Naive thymus-derived CD4-positive, alpha-beta T cell (primary cell): Measurements from ENCODE around the gene OAF. TPM values are rescaled to one million over a fixed set of nuclear protein-coding genes. Genes with fewer than 3 reads are reported as not detected.
"Not testable (repeated sequence)": the region's sequence is repeated elsewhere in the genome, so short reads cannot be mapped to it uniquely, and the experiment has no call there.

ENCODE experiments used
- ATAC-seq: fragments of 150-1000 bp; cut with Tn5 transposase; 2 replicates; pipeline ENCODE4 v1.10.0; 2021; ENCODE audit warnings: mild to moderate bottlenecking, moderate library complexity
- CTCF ChIA-PET: fragments of 350-600 bp; sonication (Branson Sonifier 250); formaldehyde crosslinking; loops from one replicate; lab custom pipeline; 2021; ENCODE audit warnings: antibody characterized with exemption; lab: Charles Lee
- POLR2A ChIA-PET: fragments of 350-600 bp; sonication (Branson Sonifier 250); formaldehyde crosslinking; loops from one replicate; lab custom pipeline; 2021; ENCODE audit warnings: antibody characterized with exemption, inconsistent platforms; lab: Charles Lee
- DNase-seq, 9 donors: peaks; one replicate each; pipeline versions ENCODE4 v3.0.0 to v3.0.0-alpha.2; 2020 to 2022; ENCODE audit warnings: mixed read lengths in 1 of 9
- H3K27ac ChIP-seq: one replicate; pipeline ENCODE4 v1.7.0; 2013; ENCODE audit warnings: mild to moderate bottlenecking, low read depth, low read length, moderate library complexity
- H3K27me3 ChIP-seq, 2 donors: one replicate each; pipeline ENCODE4 v1.7.0; 2013; ENCODE audit warnings: low read length in 2 of 2, mild to moderate bottlenecking in 2 of 2, moderate library complexity in 2 of 2; ENCODE audit not compliant: control insufficient read depth in 2 of 2, insufficient read depth in 2 of 2
- H3K36me3 ChIP-seq, 3 experiments: 1 replicate in 2 of 3; 2 replicates in 1 of 3; pipeline ENCODE4 v1.7.0; 2013; ENCODE audit warnings: low read length in 3 of 3, mild to moderate bottlenecking in 3 of 3, moderate library complexity in 1 of 3; ENCODE audit not compliant: insufficient read depth in 3 of 3, control insufficient read depth in 2 of 3
- H3K4me1 ChIP-seq, 2 donors: one replicate each; pipeline ENCODE4 v1.7.0; 2013; ENCODE audit warnings: low read length in 2 of 2, mild to moderate bottlenecking in 2 of 2, moderate library complexity in 1 of 2; ENCODE audit not compliant: control insufficient read depth in 2 of 2, insufficient read depth in 2 of 2
- H3K4me3 ChIP-seq: 2 replicates; pipeline ENCODE4 v1.7.0; 2013; ENCODE audit warnings: mild to moderate bottlenecking, low read length
- H3K9me3 ChIP-seq, 3 experiments: 1 replicate in 2 of 3; 2 replicates in 1 of 3; pipeline ENCODE4 v1.7.0; 2013; ENCODE audit warnings: low read length in 3 of 3; ENCODE audit not compliant: control insufficient read depth in 2 of 3
- H3K27ac Mint-ChIP-seq, 9 donors: one replicate each; pipeline ENCODE4 v1.8.0; 2020 to 2022; ENCODE audit warnings: mixed read lengths in 9 of 9, mild to moderate bottlenecking in 8 of 9, moderate library complexity in 5 of 9, inconsistent platforms in 2 of 9
- H3K27me3 Mint-ChIP-seq, 5 donors: one replicate each; pipeline ENCODE4 v1.8.0; 2021 to 2022; ENCODE audit warnings: mixed read lengths in 5 of 5, mild to moderate bottlenecking in 1 of 5
- H3K36me3 Mint-ChIP-seq, 5 donors: one replicate each; pipeline ENCODE4 v1.8.0; 2020 to 2022; ENCODE audit warnings: mixed read lengths in 5 of 5, mild to moderate bottlenecking in 3 of 5, inconsistent platforms in 1 of 5
- H3K4me1 Mint-ChIP-seq, 7 donors: one replicate each; pipeline ENCODE4 v1.8.0; 2020 to 2022; ENCODE audit warnings: mixed read lengths in 7 of 7, mild to moderate bottlenecking in 3 of 7, inconsistent platforms in 1 of 7
- H3K4me3 Mint-ChIP-seq, 10 donors: one replicate each; pipeline ENCODE4 v1.8.0; 2020 to 2022; ENCODE audit warnings: mild to moderate bottlenecking in 10 of 10, mixed read lengths in 10 of 10, moderate library complexity in 6 of 10, inconsistent platforms in 2 of 10
- H3K9me3 Mint-ChIP-seq, 11 donors: one replicate each; pipeline ENCODE4 v1.8.0; 2020 to 2022; ENCODE audit warnings: mixed read lengths in 11 of 11, mild to moderate bottlenecking in 4 of 11, inconsistent platforms in 1 of 11, moderate library complexity in 1 of 11
- intact Hi-C, 2 donors: fragments of 100-400 bp; cut with micrococcal nuclease; formaldehyde crosslinking; loops; one replicate each; pipeline ENCODE4 v1.15.1; 2023
- polyA plus RNA-seq, 2 donors: library from polyadenylated mRNA; unstranded; fragments of 300-500 nt; fragmentation: Illumina TruSeq; gene quantifications; one replicate each; pipeline ENCODE4 v1.2.3, GENCODE V29; 2021
- total RNA-seq, 6 experiments: library from RNA in 5 of 6; stranded (reverse) in 5 of 6; gene quantifications; 1 replicate in 5 of 6; 2 replicates in 1 of 6; pipeline ENCODE4 v1.2.3 and lab custom pipeline; 2021 to 2026

The OAF gene
- total and polyA plus RNA-seq, 7 experiments from 2014 or later: 3.2 to 21.2 (median 4.6) TPM

DNA sequence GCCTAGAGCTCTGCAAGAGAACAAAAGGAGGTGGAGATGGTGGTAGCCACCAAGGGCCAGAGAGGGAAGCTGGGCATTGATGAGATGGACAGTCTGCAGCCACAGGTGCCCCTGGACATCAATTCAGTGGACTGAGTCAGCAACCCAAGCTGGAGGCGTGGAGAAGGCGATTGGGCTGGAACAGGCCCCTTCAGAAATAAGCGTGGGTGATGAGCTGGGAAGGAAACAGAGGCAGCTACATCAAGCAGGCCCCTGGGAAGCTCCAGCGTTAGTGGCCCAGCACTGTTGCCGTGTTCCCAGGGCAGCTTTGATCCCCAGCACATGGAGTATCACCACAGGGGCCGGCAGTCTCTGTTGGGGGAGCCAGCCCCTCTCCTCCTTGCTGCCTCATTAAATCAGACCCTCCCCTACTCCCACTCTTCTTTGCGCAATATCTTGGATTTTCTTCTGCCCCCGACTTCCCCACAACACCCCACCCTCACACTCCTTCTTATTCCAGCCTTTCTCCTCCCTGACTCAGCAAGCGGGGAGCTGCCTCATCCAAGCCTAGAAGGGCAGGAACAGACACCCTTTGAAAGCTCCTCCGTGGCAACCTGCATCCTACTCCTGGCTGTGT is 31.7 kb upstream of the OAF start:
- no peaks in the 10 kb centered on the region for H3K4me1 ChIP-seq
- H3K27ac ChIP-seq: no peak overlapping the region
- DNase-seq (no peak), ATAC-seq (no peak)
- Mint-ChIP-seq H3K4me1 (peaks cover 0 to 2% (median 0%) of the 10 kb centered on the region in 7 donors), H3K27me3 (peaks cover under 1 to 16% (median 12%) of the 10 kb centered on the region in 5 donors), H3K9me3 (no peaks in the 10 kb centered on the region), H3K36me3 (no peaks in the 10 kb centered on the region), H3K27ac (no peak overlapping the region), H3K4me3 (no peak overlapping the region)
- POLR2A ChIA-PET: no interaction called here
- H3K4me3 ChIP-seq: no peak overlapping the region
- no peaks in the 10 kb centered on the region for H3K9me3 ChIP-seq
- no peaks in the 10 kb centered on the region for H3K27me3 ChIP-seq
- CTCF ChIA-PET: interaction anchor here (1.3 kb wide), 1 partner anchor 10 kb away, joined by 4 read pairs; no protein-coding TSS in a partner anchor
- no peaks in the 10 kb centered on the region for H3K36me3 ChIP-seq
- intact Hi-C loops: no loop called here

DNA sequence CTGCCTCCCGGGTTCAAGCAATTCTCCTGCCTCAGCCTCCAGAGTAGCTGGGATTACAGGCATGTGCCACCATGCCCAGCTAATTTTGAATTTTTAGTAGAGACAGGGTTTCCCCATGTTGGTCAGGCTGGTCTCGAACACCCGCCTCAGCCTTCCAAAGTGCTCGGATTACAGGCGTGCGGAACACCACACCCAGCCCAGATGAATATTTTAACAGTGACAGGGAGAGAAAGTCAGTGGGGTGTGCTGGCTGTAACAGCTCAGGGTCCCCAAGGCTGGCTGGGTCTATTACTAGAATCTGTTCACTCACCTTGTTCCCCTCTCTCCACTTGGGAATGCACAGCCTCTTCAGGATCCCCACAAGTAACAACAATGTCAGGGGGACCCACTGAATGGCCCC is 30.8 kb upstream of the OAF start:
- CTCF ChIA-PET: interaction anchor here (0.7 kb wide), 1 partner anchor 610 kb away, joined by 4 read pairs; no protein-coding TSS in a partner anchor
- intact Hi-C loops, POLR2A ChIA-PET: not testable (repeated sequence)

DNA sequence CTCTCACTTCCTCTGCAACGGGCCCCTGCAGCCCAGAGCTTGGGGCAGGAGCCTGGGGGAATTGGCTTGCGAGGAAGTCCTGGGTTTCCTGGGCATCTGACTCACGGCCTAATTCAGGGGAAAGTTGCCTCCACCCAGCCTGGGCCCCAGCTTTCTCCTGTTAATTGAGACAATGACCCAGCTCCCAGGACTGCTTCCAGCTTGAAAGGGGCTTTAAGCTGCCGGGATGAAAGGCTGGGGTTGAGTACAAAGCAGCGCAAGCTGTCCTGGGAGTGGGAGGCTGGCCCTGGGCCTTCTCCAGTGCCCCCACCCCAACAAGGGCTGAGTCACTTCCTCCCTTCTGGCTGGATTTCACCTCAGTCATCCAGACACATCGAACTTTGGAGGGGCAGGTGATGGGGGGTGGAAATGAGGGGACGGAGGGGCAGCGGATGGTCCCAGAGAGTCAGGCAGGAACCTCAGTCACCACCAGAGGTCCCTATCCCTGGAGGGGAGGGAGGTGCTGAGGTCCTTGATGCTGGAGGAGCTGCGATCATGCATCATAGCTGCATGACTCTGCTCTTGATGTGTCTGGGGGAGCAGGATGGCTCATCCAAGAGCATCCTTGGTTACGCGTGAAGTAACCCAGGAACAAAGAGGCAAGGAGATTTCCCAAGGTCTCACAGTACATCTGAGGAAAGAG is 30.1 kb upstream of the OAF start:
- peaks cover 0 to 2% (median 0%) of the 10 kb centered on the region in 7 donors for H3K4me1 Mint-ChIP-seq
- DNase-seq: no peak
- no peak overlapping the region for H3K4me3 ChIP-seq

More for the DNA sequence above, 30.8 kb upstream of the OAF start:
- H3K4me1 ChIP-seq, H3K4me1 Mint-ChIP-seq, H3K4me3 Mint-ChIP-seq, H3K36me3 ChIP-seq, H3K4me3 ChIP-seq, H3K9me3 ChIP-seq, H3K27me3 ChIP-seq, H3K9me3 Mint-ChIP-seq, ATAC-seq, H3K27ac ChIP-seq, H3K27ac Mint-ChIP-seq, H3K36me3 Mint-ChIP-seq, DNase-seq: not testable (repeated sequence)
- peaks cover 0 to 12% (median 6%) of the 10 kb centered on the region in 5 donors for H3K27me3 Mint-ChIP-seq

DNA sequence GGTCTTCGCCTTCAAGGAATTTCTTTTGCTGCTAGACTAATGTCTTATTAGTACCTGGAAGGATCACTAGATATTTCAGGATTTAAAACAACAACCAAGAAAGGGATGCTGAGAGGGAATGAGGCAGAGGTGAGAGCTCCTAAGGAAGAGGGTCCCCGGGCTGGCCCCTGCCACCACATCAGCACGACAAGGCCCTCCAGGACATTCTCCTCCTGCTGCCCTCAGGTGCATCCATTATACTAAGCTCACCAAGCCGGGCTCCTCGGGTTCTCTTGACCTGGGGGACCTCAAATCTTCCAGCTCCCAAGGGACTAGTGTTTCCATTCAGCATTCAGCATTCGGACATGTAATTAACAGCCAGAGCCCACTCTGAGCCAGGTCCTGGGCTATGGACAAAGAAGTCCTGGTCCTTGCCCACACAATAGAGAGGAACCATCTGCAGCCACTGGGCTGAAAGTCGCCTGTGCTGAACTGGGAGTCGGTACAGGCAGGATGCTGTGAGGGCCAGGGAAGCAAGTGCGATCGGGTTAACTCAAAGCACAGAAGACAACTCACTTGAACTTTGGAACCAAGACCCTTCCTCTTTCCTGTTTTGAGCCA is 29.4 kb upstream of the OAF start:
- H3K4me1 ChIP-seq: no peaks in the 10 kb centered on the region
- no peaks in the 10 kb centered on the region for H3K36me3 ChIP-seq
- H3K4me1 Mint-ChIP-seq: peaks cover 0 to 2% (median 0%) of the 10 kb centered on the region in 7 donors
- H3K9me3 Mint-ChIP-seq: no peaks in the 10 kb centered on the region
- ATAC-seq: no peak
- peaks cover 0 to 8% (median 0%) of the 10 kb centered on the region in 5 donors for H3K27me3 Mint-ChIP-seq
- no peak overlapping the region for H3K27ac ChIP-seq
- H3K27me3 ChIP-seq: no peaks in the 10 kb centered on the region
- ChIA-PET CTCF (no interaction called here), POLR2A (no interaction called here)
- no peak overlapping the region for H3K4me3 ChIP-seq
- no peaks in the 10 kb centered on the region for H3K36me3 Mint-ChIP-seq
- no peak overlapping the region for H3K27ac Mint-ChIP-seq
- H3K4me3 Mint-ChIP-seq: no peak overlapping the region
- intact Hi-C loops: no loop called here
- no peaks in the 10 kb centered on the region for H3K9me3 ChIP-seq
- no peak for DNase-seq

More for the DNA sequence above, 30.1 kb upstream of the OAF start:
- Mint-ChIP-seq H3K27me3 (peaks cover 0 to 11% (median 5%) of the 10 kb centered on the region in 5 donors), H3K36me3 (no peaks in the 10 kb centered on the region), H3K4me3 (no peak overlapping the region), H3K9me3 (no peaks in the 10 kb centered on the region), H3K27ac (no peak overlapping the region)
- ATAC-seq: peak; percentile 65
- H3K27ac ChIP-seq: no peak overlapping the region
- no peaks in the 10 kb centered on the region for H3K9me3 ChIP-seq
- no peaks in the 10 kb centered on the region for H3K4me1 ChIP-seq
- intact Hi-C loops: no loop called here
- CTCF ChIA-PET: interaction anchor here (0.7 kb wide), 1 partner anchor 609 kb away, joined by 4 read pairs; no protein-coding TSS in a partner anchor
- H3K36me3 ChIP-seq: no peaks in the 10 kb centered on the region
- no peaks in the 10 kb centered on the region for H3K27me3 ChIP-seq
- POLR2A ChIA-PET: no interaction called here

DNA sequence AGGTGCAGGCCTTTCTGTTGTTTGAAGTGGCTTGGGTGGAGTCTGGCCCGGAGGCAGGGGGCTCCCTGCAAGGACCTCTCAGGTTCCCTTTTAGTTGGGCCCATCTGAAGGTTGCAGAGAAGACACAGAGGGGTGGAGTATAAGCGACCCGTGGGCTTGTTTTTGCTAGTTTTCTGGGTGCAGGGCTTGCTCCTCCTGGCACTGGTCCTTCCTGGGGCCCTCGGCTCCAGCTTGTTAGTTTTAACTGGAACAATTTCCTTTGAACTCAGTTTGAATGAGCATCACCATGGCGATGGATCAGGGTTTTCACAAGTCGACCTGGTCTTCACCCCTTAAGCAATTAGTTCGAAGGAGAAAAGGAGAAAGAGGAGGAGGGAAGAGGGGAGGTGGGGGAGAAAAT is 28.5 kb upstream of the OAF start:
- Mint-ChIP-seq H3K27ac (peak overlapping the region in 1 of 9 donors; percentile 20), H3K36me3 (no peaks in the 10 kb centered on the region), H3K4me1 (peaks cover 0 to 2% (median 0%) of the 10 kb centered on the region in 7 donors), H3K4me3 (no peak overlapping the region), H3K27me3 (peaks cover 0 to 13% (median 0%) of the 10 kb centered on the region in 5 donors), H3K9me3 (no peaks in the 10 kb centered on the region)
- POLR2A ChIA-PET: no interaction called here
- Histone ChIP-seq H3K36me3 (no peaks in the 10 kb centered on the region), H3K27me3 (no peaks in the 10 kb centered on the region), H3K9me3 (no peaks in the 10 kb centered on the region), H3K4me3 (no peak overlapping the region), H3K27ac (no peak overlapping the region), H3K4me1 (no peaks in the 10 kb centered on the region)
- CTCF ChIA-PET: no interaction called here
- no peak for ATAC-seq
- intact Hi-C loops: no loop called here
- DNase-seq: no peak

DNA sequence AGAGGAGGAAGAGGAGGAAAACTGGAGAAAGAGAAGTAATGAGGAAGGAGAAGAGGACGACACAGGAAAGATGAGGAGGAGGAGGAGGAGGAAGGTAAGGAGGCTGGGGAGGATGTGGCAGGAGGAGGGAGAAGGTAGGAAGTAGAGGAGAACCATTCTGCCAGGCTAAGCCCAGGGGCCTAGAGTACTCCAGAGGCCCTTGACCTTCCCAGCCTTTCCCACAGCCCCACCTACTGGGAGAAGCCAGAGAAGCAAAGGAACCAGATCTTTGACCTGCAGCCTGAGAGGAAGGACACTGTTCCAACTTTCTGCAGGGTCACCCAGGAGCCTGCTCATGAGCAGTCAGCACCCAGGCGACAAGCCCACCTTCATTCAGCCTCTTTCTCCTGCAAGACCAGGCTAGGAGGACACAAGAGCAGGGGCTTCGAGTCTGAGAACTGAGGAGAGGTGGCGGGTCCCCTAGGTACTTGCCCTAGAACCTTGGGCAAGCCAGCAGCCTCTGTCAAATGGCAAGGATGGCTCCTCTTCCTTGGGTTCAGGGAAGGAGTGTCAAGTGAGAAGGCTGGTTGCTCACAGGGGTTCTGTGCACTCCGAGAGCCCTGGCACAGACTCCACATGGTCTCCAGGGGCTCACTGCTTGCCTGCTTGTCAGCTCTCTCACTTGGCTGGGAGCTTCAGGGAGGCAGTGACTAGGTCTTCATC is 27.9 kb upstream of the OAF start:
- Histone ChIP-seq H3K9me3 (no peaks in the 10 kb centered on the region), H3K27me3 (no peaks in the 10 kb centered on the region), H3K27ac (no peak overlapping the region), H3K4me3 (no peak overlapping the region), H3K4me1 (no peaks in the 10 kb centered on the region), H3K36me3 (no peaks in the 10 kb centered on the region)
- ChIA-PET CTCF (no interaction called here), POLR2A (no interaction called here)
- Mint-ChIP-seq H3K36me3 (no peaks in the 10 kb centered on the region), H3K9me3 (peaks cover 0 to 2% (median 0%) of the 10 kb centered on the region in 11 donors), H3K27ac (peak overlapping the region in 1 of 9 donors; percentile 63), H3K27me3 (peaks cover 0 to 13% (median 0%) of the 10 kb centered on the region in 5 donors), H3K4me1 (peaks cover 0 to 2% (median 0%) of the 10 kb centered on the region in 7 donors), H3K4me3 (no peak overlapping the region)
- no peak for DNase-seq
- intact Hi-C loops: no loop called here
- no peak for ATAC-seq
